Measurements from ENCODE around the gene RC3H1.
"Not testable (repeated sequence)": the region's sequence is repeated elsewhere in the genome, so short reads cannot be mapped to it uniquely, and the experiment has no call there.

The RC3H1 gene

DNA sequence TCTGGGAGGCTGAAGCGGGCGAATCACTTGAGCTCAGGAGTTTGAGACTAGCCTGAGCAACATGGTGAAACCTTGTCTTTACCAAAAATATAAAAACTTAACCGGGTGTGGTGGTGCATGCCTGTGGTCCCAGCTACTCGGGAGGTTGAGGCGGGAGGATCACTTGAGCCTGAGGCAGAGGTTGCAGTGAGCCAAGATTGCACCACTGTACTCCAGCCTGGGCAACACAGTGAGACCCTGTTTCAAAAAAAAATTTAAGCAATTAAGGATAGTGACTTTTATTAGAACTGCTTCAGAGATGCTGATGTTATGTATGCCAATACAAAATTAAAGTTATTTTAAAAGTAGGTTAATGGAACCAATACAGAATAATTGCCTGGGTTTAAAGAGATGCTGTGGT, 56.3 kb downstream of the RC3H1 start:
- H3K9me3 ChIP-seq (ENCODE audit: control insufficient read depth, insufficient read depth, low read depth, low read length); H3K27ac ChIP-seq (ENCODE audit: extremely low read depth, low read depth, low read length); H3K4me3 ChIP-seq (ENCODE audit: low read depth, low read length); POLR2A ChIA-PET; H3K4me1 ChIP-seq (ENCODE audit: control insufficient read depth, insufficient read depth, low read length); CTCF ChIA-PET: not testable (repeated sequence)
- TF ChIP-seq ZNF121 (tag by site-specific recombination; IDR thresholded peaks at IDR 0.05), result 0 out of 2 replicates have a peak, but pooled peaks have one; percentile 19
- H3K36me3 ChIP-seq (ENCODE audit: control insufficient read depth in 2 of 2, insufficient read depth in 1 of 2, low read length in 2 of 2), result peaks cover 77 to 78% of the 10 kb centered on the region in 2 experiments

DNA sequence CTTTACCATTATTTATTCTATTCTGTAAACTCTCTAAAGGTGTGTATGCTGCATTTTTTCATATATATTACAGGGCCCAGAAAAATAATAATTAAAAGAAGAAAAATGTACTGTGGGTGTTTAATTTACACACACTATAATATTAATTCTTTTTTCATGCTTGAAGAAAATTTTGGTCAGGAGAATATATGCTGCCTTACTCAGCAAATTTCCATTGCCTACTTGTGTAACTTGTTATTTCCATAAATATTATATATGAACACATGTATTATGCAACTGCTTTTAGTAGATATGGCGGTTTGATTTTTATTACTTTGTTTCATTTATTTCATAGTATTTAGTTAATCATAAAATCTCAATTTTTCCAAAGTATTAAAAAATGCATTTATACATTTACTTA, 58.7 kb downstream of the RC3H1 start:
- Histone ChIP-seq H3K36me3 (ENCODE audit: control insufficient read depth in 2 of 2, insufficient read depth in 1 of 2, low read length in 2 of 2) (peaks cover 75 to 83% of the 10 kb centered on the region in 2 experiments), H3K27ac (ENCODE audit: extremely low read depth, low read depth, low read length) (no peak overlapping the region), H3K4me3 (ENCODE audit: low read depth, low read length) (no peak overlapping the region), H3K9me3 (ENCODE audit: control insufficient read depth, insufficient read depth, low read depth, low read length) (no peaks in the 10 kb centered on the region), H3K4me1 (ENCODE audit: control insufficient read depth, insufficient read depth, low read length) (no peaks in the 10 kb centered on the region)
- TF ChIP-seq ZBTB8A (tag by site-specific recombination; IDR thresholded peaks at IDR 0.05) (no peak), ZNF19 (tag by site-specific recombination; IDR thresholded peaks at IDR 0.05; ENCODE audit: low read depth) (no peak), KLF8 (tag by site-specific recombination; IDR thresholded peaks at IDR 0.05) (no peak), ZNF350 (tag by site-specific recombination; IDR thresholded peaks at IDR 0.05) (no peak), ZNF169 (tag by site-specific recombination; IDR thresholded peaks at IDR 0.05) (no peak), ZNF768 (tag by site-specific recombination; IDR thresholded peaks at IDR 0.05) (no peak), ZNF843 (tag by site-specific recombination; IDR thresholded peaks at IDR 0.05) (no peak), ZNF654 (tag by site-specific recombination; IDR thresholded peaks at IDR 0.05; ENCODE audit: low read depth) (no peak)
- TF ChIP-seq, protein P1, sequence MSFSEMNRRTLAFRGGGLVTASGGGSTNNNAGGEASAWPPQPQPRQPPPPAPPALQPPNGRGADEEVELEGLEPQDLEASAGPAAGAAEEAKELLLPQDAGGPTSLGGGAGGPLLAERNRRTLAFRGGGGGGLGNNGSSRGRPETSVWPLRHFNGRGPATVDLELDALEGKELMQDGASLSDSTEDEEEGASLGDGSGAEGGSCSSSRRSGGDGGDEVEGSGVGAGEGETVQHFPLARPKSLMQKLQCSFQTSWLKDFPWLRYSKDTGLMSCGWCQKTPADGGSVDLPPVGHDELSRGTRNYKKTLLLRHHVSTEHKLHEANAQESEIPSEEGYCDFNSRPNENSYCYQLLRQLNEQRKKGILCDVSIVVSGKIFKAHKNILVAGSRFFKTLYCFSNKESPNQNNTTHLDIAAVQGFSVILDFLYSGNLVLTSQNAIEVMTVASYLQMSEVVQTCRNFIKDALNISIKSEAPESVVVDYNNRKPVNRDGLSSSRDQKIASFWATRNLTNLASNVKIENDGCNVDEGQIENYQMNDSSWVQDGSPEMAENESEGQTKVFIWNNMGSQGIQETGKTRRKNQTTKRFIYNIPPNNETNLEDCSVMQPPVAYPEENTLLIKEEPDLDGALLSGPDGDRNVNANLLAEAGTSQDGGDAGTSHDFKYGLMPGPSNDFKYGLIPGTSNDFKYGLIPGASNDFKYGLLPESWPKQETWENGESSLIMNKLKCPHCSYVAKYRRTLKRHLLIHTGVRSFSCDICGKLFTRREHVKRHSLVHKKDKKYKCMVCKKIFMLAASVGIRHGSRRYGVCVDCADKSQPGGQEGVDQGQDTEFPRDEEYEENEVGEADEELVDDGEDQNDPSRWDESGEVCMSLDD (tag by site-specific recombination; IDR thresholded peaks at IDR 0.05), result no peak
- ChIA-PET CTCF (no interaction called here), POLR2A (no interaction called here)

DNA sequence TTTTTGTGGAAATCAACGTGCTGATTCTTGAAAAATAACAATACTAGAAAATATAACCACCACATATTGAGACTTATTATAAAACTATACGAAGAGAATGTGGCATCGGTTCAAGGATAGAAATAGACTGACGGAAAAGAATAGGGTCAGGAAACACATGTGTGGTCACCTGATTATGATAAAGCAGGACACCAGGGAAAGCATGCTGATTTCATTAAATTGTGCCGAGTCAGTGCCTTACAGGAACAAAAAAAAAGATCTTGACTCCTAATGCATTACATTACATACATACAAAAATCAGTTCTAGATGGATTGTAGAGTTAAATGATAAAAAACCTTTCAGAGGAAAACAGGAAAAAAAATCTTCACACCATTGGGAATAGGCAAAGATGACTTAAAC, 61.5 kb downstream of the RC3H1 start:
- TF ChIP-seq ZNF654 (tag by site-specific recombination; IDR thresholded peaks at IDR 0.05; ENCODE audit: low read depth), result no peak
- TF ChIP-seq ZEB2 (tag by site-specific recombination; IDR thresholded peaks at IDR 0.05), result no peak
- TF ChIP-seq, protein P2, sequence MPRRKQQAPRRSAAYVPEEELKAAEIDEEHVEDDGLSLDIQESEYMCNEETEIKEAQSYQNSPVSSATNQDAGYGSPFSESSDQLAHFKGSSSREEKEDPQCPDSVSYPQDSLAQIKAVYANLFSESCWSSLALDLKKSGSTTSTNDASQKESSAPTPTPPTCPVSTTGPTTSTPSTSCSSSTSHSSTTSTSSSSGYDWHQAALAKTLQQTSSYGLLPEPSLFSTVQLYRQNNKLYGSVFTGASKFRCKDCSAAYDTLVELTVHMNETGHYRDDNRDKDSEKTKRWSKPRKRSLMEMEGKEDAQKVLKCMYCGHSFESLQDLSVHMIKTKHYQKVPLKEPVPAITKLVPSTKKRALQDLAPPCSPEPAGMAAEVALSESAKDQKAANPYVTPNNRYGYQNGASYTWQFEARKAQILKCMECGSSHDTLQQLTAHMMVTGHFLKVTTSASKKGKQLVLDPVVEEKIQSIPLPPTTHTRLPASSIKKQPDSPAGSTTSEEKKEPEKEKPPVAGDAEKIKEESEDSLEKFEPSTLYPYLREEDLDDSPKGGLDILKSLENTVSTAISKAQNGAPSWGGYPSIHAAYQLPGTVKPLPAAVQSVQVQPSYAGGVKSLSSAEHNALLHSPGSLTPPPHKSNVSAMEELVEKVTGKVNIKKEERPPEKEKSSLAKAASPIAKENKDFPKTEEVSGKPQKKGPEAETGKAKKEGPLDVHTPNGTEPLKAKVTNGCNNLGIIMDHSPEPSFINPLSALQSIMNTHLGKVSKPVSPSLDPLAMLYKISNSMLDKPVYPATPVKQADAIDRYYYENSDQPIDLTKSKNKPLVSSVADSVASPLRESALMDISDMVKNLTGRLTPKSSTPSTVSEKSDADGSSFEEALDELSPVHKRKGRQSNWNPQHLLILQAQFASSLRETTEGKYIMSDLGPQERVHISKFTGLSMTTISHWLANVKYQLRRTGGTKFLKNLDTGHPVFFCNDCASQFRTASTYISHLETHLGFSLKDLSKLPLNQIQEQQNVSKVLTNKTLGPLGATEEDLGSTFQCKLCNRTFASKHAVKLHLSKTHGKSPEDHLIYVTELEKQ (tag by site-specific recombination; IDR thresholded peaks at IDR 0.05; ENCODE audit: borderline replicate concordance), result no peak
- no peak for TF ChIP-seq ZNF624 (tag by site-specific recombination; IDR thresholded peaks at IDR 0.05)
- TF ChIP-seq, protein P3, sequence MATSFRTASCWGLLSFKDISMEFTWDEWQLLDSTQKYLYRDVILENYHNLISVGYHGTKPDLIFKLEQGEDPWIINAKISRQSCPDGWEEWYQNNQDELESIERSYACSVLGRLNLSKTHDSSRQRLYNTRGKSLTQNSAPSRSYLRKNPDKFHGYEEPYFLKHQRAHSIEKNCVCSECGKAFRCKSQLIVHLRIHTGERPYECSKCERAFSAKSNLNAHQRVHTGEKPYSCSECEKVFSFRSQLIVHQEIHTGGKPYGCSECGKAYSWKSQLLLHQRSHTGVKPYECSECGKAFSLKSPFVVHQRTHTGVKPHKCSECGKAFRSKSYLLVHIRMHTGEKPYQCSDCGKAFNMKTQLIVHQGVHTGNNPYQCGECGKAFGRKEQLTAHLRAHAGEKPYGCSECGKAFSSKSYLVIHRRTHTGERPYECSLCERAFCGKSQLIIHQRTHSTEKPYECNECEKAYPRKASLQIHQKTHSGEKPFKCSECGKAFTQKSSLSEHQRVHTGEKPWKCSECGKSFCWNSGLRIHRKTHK (tag by site-specific recombination; IDR thresholded peaks at IDR 0.05), result no peak
- no peak for TF ChIP-seq ZNF184 (tag by site-specific recombination; IDR thresholded peaks at IDR 0.05)
- TF ChIP-seq, protein P4, sequence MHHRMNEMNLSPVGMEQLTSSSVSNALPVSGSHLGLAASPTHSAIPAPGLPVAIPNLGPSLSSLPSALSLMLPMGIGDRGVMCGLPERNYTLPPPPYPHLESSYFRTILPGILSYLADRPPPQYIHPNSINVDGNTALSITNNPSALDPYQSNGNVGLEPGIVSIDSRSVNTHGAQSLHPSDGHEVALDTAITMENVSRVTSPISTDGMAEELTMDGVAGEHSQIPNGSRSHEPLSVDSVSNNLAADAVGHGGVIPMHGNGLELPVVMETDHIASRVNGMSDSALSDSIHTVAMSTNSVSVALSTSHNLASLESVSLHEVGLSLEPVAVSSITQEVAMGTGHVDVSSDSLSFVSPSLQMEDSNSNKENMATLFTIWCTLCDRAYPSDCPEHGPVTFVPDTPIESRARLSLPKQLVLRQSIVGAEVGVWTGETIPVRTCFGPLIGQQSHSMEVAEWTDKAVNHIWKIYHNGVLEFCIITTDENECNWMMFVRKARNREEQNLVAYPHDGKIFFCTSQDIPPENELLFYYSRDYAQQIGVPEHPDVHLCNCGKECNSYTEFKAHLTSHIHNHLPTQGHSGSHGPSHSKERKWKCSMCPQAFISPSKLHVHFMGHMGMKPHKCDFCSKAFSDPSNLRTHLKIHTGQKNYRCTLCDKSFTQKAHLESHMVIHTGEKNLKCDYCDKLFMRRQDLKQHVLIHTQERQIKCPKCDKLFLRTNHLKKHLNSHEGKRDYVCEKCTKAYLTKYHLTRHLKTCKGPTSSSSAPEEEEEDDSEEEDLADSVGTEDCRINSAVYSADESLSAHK (tag by site-specific recombination; IDR thresholded peaks at IDR 0.05), result no peak
- TF ChIP-seq ZNF837 (tag by site-specific recombination; IDR thresholded peaks at IDR 0.05), result no peak
- TF ChIP-seq ZNF391 (tag by site-specific recombination; IDR thresholded peaks at IDR 0.05; ENCODE audit: borderline replicate concordance, low read depth), result no peak
- no peak for TF ChIP-seq ZNF626 (tag by site-specific recombination; IDR thresholded peaks at IDR 0.05)
- no peak for TF ChIP-seq OSR2 (tag by site-specific recombination; IDR thresholded peaks at IDR 0.05)
- no peak for TF ChIP-seq SCRT1 (tag by site-specific recombination; IDR thresholded peaks at IDR 0.05; ENCODE audit: borderline replicate concordance)
- no peak overlapping the region for H3K4me3 ChIP-seq (ENCODE audit: low read depth, low read length)
- CTCF ChIA-PET, result no interaction called here
- no peaks in the 10 kb centered on the region for H3K4me1 ChIP-seq (ENCODE audit: control insufficient read depth, insufficient read depth, low read length)
- H3K9me3 ChIP-seq (ENCODE audit: control insufficient read depth, insufficient read depth, low read depth, low read length), result no peaks in the 10 kb centered on the region
- no peak overlapping the region for H3K27ac ChIP-seq (ENCODE audit: extremely low read depth, low read depth, low read length)
- POLR2A ChIA-PET, result no interaction called here
- H3K36me3 ChIP-seq (ENCODE audit: control insufficient read depth in 2 of 2, insufficient read depth in 1 of 2, low read length in 2 of 2), result peaks cover 70 to 80% of the 10 kb centered on the region in 2 experiments
